Measurements from ENCODE around the gene ZNF777. TPM values are rescaled to one million over a fixed set of nuclear protein-coding genes. Genes with fewer than 3 reads are reported as not detected.

Gene ZNF777
- total and polyA plus RNA-seq, 9 of the 15 experiments (the other 6 are each of a cell fraction or from before 2014, with no cell fraction given) = 0.11 to 32.6 (median 9.0) TPM

GRCh38 chr7:149422162-149422913 is 38.5 kb downstream of the ZNF777 start (continued):
- TF ChIP-seq DEAF1 (CRISPR knock-in tag; IDR thresholded peaks at IDR 0.05) (no peak), THAP12 (CRISPR knock-in tag; IDR thresholded peaks at IDR 0.05) (peak; percentile 99), E2F5 (CRISPR knock-in tag; IDR thresholded peaks at IDR 0.05) (0 out of 2 replicates have a peak, but pooled peaks have one; percentile 30), ZNF384 (IDR thresholded peaks at IDR 0.05; ENCODE audit: low read depth, low read length) (0 out of 2 replicates have a peak, but pooled peaks have one; percentile 36), ZNF695 (CRISPR knock-in tag; IDR thresholded peaks at IDR 0.05) (no peak; the same call in 1 of the 2 replicates), DPF2 (IDR thresholded peaks at IDR 0.05) (no peak), RBM17 (IDR thresholded peaks at IDR 0.05; ENCODE audit: borderline replicate concordance, low read depth, low read length) (no peak), CBFB (CRISPR knock-in tag; IDR thresholded peaks at IDR 0.05) (no peak), ATF7 (IDR thresholded peaks at IDR 0.05) (peak; percentile 49; the same call in 1 of the 2 replicates), FUS (optimal IDR thresholded peaks at IDR 0.05; ENCODE audit: low read depth, low read length) (no peak), ETV5 (CRISPR knock-in tag; IDR thresholded peaks at IDR 0.05; ENCODE audit: low read depth) (peak; percentile 80), ZNF395 (CRISPR knock-in tag; IDR thresholded peaks at IDR 0.05) (peak; percentile 63; the same call in 1 of the 2 replicates), ZBTB43 (CRISPR knock-in tag; IDR thresholded peaks at IDR 0.05) (peak; percentile 71; the same call in 1 of the 2 replicates), TGIF2 (CRISPR knock-in tag; IDR thresholded peaks at IDR 0.05) (no peak), CBX1 (IDR thresholded peaks at IDR 0.05; ENCODE audit: low read depth) (peak; percentile 94; the same call in 1 of the 2 replicates), POLR2G (IDR thresholded peaks at IDR 0.05; ENCODE audit: low read depth, low read length) (peak; percentile 92), ARID1B (IDR thresholded peaks at IDR 0.05) (no peak), NCOA2 (IDR thresholded peaks at IDR 0.05; ENCODE audit: partially characterized antibody in 2 of 2) (no peak), CREB1 (IDR thresholded peaks at IDR 0.05) (peak; percentile 57), CREB1 (CRISPR knock-in tag; IDR thresholded peaks at IDR 0.05) (0 out of 2 replicates have a peak, but pooled peaks have one; percentile 10)

Data from K562 (cell line).